Stimulated activated CD8-positive, alpha-beta memory T cell treated with anti-CD3 and anti-CD28 coated beads, Interleukin-4, amount 100 ng/mL, for 1 hour (primary cell): ENCODE data around the gene JCHAIN.
"Not testable (repeated sequence)": the region's sequence is repeated elsewhere in the genome, so short reads cannot be mapped to it uniquely, and the experiment has no call there.

Experiments
- DNase-seq, 2 donors: peaks; one replicate each; pipeline ENCODE4 v3.0.0-alpha.2; 2020; ENCODE audit warnings: low read depth in 2 of 2, low spot score in 1 of 2

Gene JCHAIN

DNA sequence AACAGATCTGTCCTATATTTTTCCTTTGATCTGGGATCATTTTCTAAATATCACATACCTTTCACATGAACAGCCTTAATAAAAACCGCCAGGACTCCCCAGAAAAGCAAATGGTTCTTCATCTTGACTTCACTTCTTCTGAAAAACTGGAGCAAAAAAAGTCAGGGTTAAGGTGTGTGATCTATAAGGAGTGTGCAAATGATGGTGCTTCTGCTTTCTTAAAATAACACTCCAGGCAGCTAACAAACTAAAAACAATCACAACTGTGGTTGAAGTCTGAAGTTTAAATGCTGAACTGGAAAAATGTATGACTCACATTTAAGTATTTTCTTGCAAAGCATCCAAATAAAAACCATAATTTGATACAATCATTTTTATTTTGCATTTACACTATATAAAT lies at the start of gene JCHAIN:
Gene JCHAIN (minus strand): TSS at position 140 of the 400 bp plus-strand sequence. CDS start 18 bp downstream, at position 122.
- DNase-seq = no peak

- no peak for DNase-seq
These were observed 48.8 kb upstream of the JCHAIN start for GRCh38 chr4:70715097-70715496.

DNA sequence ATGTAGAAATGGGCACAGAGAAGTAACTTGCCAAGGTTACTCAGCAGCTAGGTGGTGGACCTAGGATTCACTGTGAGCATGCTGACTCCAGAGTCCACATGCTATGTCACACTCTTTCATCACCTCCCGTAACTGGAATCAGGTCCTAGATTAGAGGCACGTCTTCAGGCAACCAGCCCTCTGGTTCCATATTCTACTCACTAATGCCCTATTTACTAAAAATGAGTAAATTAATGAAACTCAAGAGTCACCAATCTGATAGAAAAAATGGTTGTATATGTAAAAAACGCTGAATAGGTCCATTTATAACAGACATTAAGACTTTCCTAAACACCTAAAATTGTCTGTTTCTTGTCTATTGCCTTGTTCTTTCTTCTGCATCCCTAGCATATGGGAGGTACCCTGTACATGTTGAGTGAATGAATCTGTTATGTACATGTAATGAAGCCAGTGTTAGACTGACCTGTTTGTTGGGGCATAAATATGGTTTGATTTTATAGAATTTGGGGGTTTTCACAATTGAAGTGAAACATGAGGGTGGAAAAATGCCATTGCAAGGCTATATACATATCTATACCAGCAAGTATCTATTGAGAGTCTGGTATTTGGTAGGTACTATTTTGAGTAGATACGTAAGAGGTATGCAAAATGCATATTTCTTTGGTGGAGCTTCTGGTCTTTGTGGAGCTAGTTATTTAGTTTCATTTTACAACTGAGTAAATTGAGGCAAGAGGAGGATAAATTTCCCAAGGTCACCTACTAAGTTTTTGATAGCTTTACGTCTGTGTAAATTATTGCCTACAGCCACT lies 48.0 kb upstream of the JCHAIN start:
- no peak for DNase-seq

DNA sequence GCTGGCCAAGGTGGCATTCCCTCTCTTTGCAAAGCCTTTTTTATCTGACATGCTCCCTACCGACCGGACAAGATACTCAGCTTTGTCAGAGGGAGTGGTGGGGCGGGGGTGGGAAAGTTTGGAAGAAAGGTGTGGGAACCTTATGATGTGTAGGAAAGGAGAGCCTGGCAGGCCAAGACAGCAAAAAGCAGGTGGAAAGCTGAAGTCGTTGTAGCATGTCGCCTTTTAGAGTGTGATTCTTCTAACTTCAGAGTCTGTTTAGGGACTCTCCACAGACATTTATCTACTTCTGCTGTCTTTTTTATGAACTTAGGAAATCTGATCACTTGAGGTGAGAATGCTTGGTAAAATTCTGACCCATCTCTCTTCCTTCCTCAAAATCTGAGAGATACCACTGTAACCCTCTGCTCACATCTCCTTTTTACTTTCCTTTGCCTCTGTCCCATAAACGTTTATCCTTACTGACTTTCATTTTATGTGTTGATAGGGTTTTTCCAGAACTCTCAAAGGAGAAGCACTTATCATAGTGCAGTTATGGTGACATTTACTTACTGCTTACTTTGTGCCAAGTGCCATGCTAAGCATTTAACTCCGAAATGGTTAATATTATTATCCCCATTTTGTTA lies 47.3 kb upstream of the JCHAIN start:
- no peak for DNase-seq

- no peak for DNase-seq
These were observed 46.5 kb upstream of the JCHAIN start for GRCh38 chr4:70712604-70713452.

DNA sequence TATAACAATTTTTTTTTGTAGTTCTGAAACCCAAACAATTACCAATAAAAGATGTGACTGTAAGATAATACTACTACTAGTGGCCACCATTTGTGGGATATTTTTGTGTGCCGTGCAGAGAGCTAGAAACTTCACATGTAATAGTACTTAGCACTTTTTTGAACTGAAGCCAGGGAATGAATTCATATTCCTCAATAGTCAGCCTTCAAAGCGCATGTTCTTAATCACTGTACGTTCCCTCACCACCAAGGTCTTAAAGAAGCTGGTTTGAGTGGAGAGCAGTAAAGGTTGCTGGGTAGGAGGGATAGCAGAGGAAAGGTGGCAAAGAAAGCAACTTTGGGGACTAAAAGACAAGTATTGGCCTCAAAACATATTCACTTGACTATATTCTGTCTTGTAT lies 45.8 kb upstream of the JCHAIN start:
- DNase-seq = no peak

DNA sequence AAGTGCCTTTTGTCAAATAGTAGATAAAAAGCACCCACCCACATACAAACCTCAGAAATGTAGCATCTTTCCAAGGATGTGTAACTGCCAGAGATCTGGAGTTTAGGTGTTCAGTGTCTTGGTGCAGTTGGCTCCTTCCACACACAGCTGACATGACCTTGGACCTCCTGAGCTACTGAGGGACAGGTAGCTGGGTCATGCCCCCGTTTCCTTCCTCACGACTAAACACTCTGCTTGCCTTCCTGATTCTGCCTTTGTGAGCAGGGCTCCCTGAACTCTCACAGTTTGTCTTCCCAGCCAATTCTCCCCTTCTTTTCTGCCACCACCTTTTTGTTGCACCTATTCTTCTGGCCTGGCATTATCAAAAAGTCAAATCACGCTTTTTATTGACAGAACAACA lies 45.3 kb upstream of the JCHAIN start:
- no peak for DNase-seq

DNA sequence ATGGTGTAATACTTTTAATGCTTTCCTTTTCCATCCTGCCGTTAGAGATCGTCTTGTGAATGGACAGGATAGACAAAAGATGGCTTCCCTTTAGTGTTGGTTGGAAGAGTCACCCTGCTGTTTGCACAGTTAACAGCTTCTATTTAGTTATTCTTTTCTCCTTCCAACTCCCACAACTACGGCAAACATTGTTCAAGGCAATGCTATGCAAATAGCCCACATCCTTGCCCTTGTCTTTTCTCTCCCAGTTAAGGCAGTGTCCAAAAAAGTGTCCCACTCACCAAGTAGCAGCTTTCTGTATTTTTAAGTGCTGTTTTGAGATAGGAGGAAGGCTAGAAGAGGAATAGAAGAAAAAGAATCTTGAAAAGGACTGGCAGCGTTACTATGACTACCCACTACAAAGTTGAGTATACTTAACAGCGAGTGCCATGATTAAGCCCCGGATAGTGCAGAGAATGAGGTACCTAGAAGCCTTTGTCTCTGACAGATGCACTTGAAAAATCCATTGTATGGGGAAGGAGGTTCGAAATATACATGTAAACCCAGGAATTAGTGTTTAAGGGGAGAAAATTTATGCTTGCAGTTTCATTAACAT lies 43.4 kb upstream of the JCHAIN start:
- no peak for DNase-seq

GRCh38 chr4:70706516-70706915 lies 40.2 kb upstream of the JCHAIN start:
- no peak for DNase-seq

- no peak for DNase-seq
These were observed 39.7 kb upstream of the JCHAIN start for GRCh38 chr4:70706044-70706461.

- DNase-seq = peak in 1 of 2 donors; percentile 54
These were observed 39.1 kb upstream of the JCHAIN start for GRCh38 chr4:70705183-70706043.

- no peak for DNase-seq
These were observed 38.5 kb upstream of the JCHAIN start for GRCh38 chr4:70704931-70705182.

- peak in 1 of 2 donors; percentile 32 for DNase-seq
These were observed 38.1 kb upstream of the JCHAIN start for GRCh38 chr4:70704215-70704930.

DNA sequence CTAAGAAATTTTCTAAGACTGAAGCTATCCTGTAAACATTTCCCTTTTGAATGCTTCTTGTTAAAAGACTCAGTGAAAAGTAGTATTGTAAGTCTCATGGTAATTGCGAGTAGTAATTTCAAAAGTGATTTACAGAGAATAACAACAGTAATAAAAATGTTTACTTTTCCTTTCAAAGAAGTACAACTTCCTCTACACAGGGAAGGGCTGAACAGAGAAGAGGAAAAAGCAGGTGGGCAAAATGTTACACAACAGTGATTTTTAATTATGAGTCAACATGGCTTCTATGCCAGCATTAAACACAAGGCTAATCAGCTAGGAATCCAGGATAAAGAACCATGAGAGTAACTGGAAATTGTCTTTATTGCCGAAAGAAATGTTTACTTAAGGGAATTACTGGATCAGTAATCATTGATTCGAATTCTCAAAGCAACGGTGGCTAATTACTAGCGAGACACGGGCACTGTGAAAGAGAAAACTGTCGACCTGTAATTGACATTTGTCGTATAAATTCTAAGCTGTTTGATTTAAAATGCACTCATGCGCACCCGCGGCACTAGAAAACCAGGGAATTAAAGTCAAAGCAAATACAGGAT lies 37.4 kb upstream of the JCHAIN start:
- no peak for DNase-seq

DNA sequence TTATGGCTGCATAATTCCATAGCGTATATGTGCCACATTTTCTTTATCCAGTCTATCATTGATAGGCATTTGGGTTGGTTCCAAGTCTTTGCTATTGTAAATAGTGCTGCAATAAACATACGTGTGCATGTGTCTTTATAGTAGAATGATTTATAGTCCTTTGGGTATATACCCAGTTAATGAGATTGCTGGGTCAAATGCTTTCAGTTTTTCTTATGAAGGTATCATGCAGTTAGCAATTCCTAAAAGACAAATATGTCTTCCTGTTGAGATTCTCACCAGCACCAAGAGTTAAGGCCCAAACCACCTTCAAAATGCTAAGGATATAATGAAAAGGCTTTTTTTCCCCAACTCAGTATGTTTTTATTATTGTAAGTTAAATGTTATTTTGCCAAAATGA lies 36.3 kb upstream of the JCHAIN start:
- not testable (repeated sequence) for DNase-seq

GRCh38 chr4:70701271-70701670 lies 35.0 kb upstream of the JCHAIN start:
- DNase-seq = no peak

DNA sequence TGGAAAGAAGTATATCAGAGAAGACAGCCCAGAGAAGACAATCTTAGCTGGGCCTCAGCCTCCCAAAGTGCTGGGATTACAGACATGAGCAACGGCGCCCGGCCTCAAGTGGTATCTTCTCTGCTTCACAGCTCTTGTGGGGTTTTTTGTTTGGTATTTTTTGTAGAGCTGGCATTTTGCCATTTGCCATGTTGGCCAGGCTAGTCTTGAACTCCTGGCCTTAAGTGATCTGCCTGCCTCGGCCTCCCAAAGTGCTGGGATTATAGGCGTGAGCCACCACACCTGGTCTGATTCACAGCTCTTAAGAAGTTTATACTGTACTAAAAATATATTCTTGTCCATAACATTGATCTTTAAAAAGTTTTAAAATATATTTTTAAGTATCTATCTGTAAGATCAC lies 34.4 kb upstream of the JCHAIN start:
- no peak for DNase-seq

GRCh38 chr4:70698435-70698834 lies 32.1 kb upstream of the JCHAIN start:
- DNase-seq = not testable (repeated sequence)

DNA sequence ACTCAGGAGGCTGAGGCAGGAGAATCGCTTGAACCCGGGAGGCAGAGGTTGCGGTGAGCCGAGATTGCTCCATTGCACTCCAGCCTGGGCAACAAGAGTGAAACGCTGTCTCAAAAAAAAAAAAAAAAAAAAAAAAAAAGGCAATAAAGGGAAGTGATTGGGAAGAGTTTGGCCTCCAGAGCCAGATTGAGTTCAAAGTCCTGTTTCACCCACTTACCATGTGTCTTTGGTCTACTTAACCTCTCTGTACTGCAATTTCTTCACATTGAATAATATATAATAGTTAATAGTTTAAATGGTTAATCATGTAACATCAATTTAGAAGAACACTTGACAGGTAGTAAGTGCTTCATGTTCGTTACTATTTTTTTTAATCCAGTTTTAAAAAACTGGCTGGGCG lies 28.3 kb upstream of the JCHAIN start:
- DNase-seq = not testable (repeated sequence)

DNA sequence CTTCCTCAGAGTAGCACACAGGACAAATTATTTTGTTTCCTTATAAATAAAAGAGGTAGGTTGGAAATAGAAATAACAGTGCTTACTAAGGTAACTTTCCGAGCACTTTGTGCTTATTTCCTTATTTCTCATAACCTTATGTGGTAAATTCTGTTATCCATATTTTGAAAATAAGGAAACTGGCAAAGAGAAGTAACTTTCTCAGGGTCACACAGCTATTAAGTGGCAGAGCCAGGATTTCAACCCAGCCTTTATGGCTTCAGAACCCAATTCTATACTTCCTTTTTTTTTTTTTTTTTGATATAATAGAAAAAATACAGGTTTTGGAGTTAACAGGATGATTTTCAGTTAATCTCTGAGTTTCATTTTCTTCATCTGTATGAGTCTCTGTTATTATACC lies 25.4 kb upstream of the JCHAIN start:
- no peak for DNase-seq
